ENCODE measurements around the gene FAAP20. TPM values are rescaled to one million over a fixed set of nuclear protein-coding genes. Genes with fewer than 3 reads are reported as not detected.

Gene FAAP20
- total RNA-seq, 2 experiments from 2014 or later: 48.2 to 54.4 TPM

DNA sequence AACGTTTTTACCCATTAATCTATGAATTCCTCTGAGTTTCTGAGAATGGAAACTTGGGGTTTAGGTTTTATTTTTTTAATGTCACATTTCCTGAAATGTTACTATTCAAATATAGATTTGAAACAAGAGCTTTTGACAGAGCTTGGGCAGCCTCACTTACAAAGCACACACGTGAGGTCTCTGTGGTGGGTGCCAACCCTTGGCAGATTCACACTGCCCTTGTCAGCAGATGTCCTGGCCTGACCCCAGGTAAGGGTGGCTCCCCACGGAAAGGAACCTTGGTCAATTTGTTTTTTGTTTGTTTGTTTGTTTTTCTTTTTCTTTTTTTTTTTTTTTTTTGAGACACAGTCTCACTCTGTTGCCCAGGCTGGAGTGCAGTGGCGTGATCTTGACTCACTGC, 53.5 kb downstream of the FAAP20 start:
- intact Hi-C loops (cut with micrococcal nuclease): no loop called here
- H3K27ac Mint-ChIP-seq: no peak overlapping the region
- CTCF ChIA-PET: interaction anchor here (1.1 to 3.3 kb wide), 9 partner anchors 10 to 251 kb away, joined by 3 to 29 read pairs (median 9); partner anchors contain the start of genes MORN1 and RER1

More for the DNA sequence above, 53.5 kb downstream of the FAAP20 start:
- no peak for DNase-seq
- no peak overlapping the region for H3K4me3 Mint-ChIP-seq
- peaks cover 7% of the 10 kb centered on the region for H3K4me1 Mint-ChIP-seq (ENCODE audit: low read depth)
- H3K36me3 Mint-ChIP-seq (ENCODE audit: low read depth): no peaks in the 10 kb centered on the region
- no peaks in the 10 kb centered on the region for H3K27me3 Mint-ChIP-seq (ENCODE audit: low read depth)
- H3K9me3 Mint-ChIP-seq: no peaks in the 10 kb centered on the region

Other genes with a start within 250 kb of the FAAP20 start
- gene CFAP74, start 191.0 kb downstream of the FAAP20 start, total RNA-seq: not detected
- gene GABRD, start 175.4 kb downstream of the FAAP20 start, total RNA-seq: not detected
- 1 to 10 TPM; 6.8 to 7.0 TPM for gene PRKCZ, start 144.4 kb downstream of the FAAP20 start, total RNA-seq
- gene SKI, start 33.5 kb upstream of the FAAP20 start, total RNA-seq: 10 to 100 TPM; 25.5 to 26.3 TPM
- 1 to 10 TPM; 3.2 to 4.9 TPM for gene MORN1, start 196.8 kb upstream of the FAAP20 start, total RNA-seq
- 100 to 1,000 TPM; 115 to 124 TPM for gene RER1, start 197.1 kb upstream of the FAAP20 start, total RNA-seq
- gene PEX10, start 217.8 kb upstream of the FAAP20 start, total RNA-seq: 1 to 10 TPM; 8.6 to 9.1 TPM

Data from activated naive CD4-positive, alpha-beta T cell treated with anti-CD3 and anti-CD28 coated beads for 36 hours (primary cell).